ENCODE data around the gene SLFN12L.

The SLFN12L gene

DNA sequence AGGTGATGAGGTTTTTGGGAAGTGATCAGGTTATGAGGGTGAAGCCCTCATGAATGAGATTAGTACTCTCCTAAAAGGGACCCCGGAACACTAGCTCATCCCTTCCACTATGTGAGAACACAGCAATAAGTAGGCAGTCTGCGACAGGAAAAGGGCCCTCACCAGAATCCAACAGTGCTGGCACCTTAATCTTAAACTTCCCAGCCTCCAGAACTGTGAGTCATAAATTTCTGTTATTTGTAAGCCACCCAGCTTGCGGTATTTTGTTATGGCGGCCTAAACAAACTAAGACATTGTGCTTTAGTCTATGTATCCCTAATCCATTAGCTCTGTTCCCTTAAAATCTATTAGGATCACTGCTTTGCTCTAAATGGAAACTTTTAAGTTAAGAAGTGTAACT lies 113.7 kb downstream of the SLFN12L start:
- DNase-seq: no peak

Data from right forelimb (tissue), 1 donor.